Erythroblast (primary cell): ENCODE measurements around the gene PLEKHM3.

ENCODE experiments used
- GATA1 ChIP-seq: IDR thresholded peaks from 2 replicates; pipeline ENCODE4 v1.6.1; 2011; ENCODE audit warnings: low read depth, mild to moderate bottlenecking, control low read depth, low read length, moderate library complexity
- POLR2A ChIP-seq: IDR thresholded peaks from 2 replicates; pipeline ENCODE4 v1.6.1; 2011; ENCODE audit warnings: mild to moderate bottlenecking, low read length

GRCh38 chr2:208025037-208025813 lies at the start of gene PLEKHM3:
- TF ChIP-seq POLR2A (peak; percentile 79), GATA1 (no peak)
